ENCODE results near the gene NR1D1.

Gene NR1D1

GRCh38 chr17:40093005-40093579 lies 7.3 kb downstream of the NR1D1 start:
- Histone ChIP-seq H3K4ac (ENCODE audit: low read depth in 1 of 2, low read length in 2 of 2) (no peak overlapping the region), H2BK15ac (ENCODE audit: low read depth, poor library complexity, severe bottlenecking) (no peak overlapping the region)

GRCh38 chr17:40092581-40092980 lies 7.8 kb downstream of the NR1D1 start:
- no peak overlapping the region for H4K91ac ChIP-seq (ENCODE audit: low read length)
- H2BK12ac ChIP-seq (ENCODE audit: low read length in 2 of 2) = no peak overlapping the region
- H4K8ac ChIP-seq (ENCODE audit: low read length) = no peak overlapping the region
- peaks cover 6% of the 10 kb centered on the region for H3K79me1 ChIP-seq (replicated peaks; ENCODE audit: low read length, poor library complexity, severe bottlenecking)
- no peak for DNase-seq
- no peaks in the 10 kb centered on the region for H3K27me3 ChIP-seq (ENCODE audit: control insufficient read depth in 1 of 2, insufficient read depth in 1 of 2, low read length in 2 of 2)
- no peak overlapping the region for H3K4me2 ChIP-seq (ENCODE audit: low read length, poor library complexity, severe bottlenecking)
- H3K23ac ChIP-seq (ENCODE audit: low read length in 2 of 2) = no peak overlapping the region
- 83% methylated on average over 1 of the region's 3 CpGs for WGBS
- H2BK5ac ChIP-seq (ENCODE audit: low read depth, low read length, poor library complexity, severe bottlenecking) = no peak overlapping the region
- no peak overlapping the region for H2BK120ac ChIP-seq (ENCODE audit: low read depth, low read length)
- H3K18ac ChIP-seq (ENCODE audit: low read depth in 1 of 2, low read length in 2 of 2) = no peak overlapping the region
- H2AK5ac ChIP-seq (ENCODE audit: low read length, severe bottlenecking) = no peak overlapping the region
- H2AFZ ChIP-seq (ENCODE audit: low read depth, low read length) = no peak overlapping the region
- H3K27ac ChIP-seq (ENCODE audit: low read length, poor library complexity, severe bottlenecking) = no peak overlapping the region
- H3K4me3 ChIP-seq (ENCODE audit: insufficient read depth in 1 of 2, low read depth in 1 of 2, low read length in 2 of 2) = no peak overlapping the region
- H3K14ac ChIP-seq (ENCODE audit: low read length in 2 of 2) = no peak overlapping the region
- H3K36me3 ChIP-seq (ENCODE audit: control insufficient read depth in 1 of 2, insufficient read depth in 2 of 2, low read depth in 1 of 2, low read length in 2 of 2) = peaks cover 71 to 97% of the 10 kb centered on the region in 2 experiments
- no peak overlapping the region for H2BK15ac ChIP-seq (ENCODE audit: low read depth, poor library complexity, severe bottlenecking)
- H3K4ac ChIP-seq (ENCODE audit: low read depth in 1 of 2, low read length in 2 of 2) = no peak overlapping the region
- H3K4me1 ChIP-seq (ENCODE audit: control insufficient read depth, insufficient read depth, low read depth, low read length) = peaks cover 6% of the 10 kb centered on the region
- H3K9me3 ChIP-seq (ENCODE audit: control insufficient read depth, low read length) = no peaks in the 10 kb centered on the region
- H3K9ac ChIP-seq (ENCODE audit: low read length) = peak overlapping the region; percentile 51

More at GRCh38 chr17:40093005-40093579, 7.3 kb downstream of the NR1D1 start:
- Histone ChIP-seq H3K36me3 (ENCODE audit: control insufficient read depth in 1 of 2, insufficient read depth in 2 of 2, low read depth in 1 of 2, low read length in 2 of 2) (peaks cover 71 to 92% of the 10 kb centered on the region in 2 experiments), H3K79me1 (replicated peaks; ENCODE audit: low read length, poor library complexity, severe bottlenecking) (peaks cover 10% of the 10 kb centered on the region), H4K8ac (ENCODE audit: low read length) (peak overlapping the region; percentile 4), H2BK5ac (ENCODE audit: low read depth, low read length, poor library complexity, severe bottlenecking) (no peak overlapping the region), H4K91ac (ENCODE audit: low read length) (peak overlapping the region; percentile 4), H3K4me3 (ENCODE audit: insufficient read depth in 1 of 2, low read depth in 1 of 2, low read length in 2 of 2) (no peak overlapping the region), H3K14ac (ENCODE audit: low read length in 2 of 2) (no peak overlapping the region), H3K9me3 (ENCODE audit: control insufficient read depth, low read length) (no peaks in the 10 kb centered on the region), H3K27me3 (ENCODE audit: control insufficient read depth in 1 of 2, insufficient read depth in 1 of 2, low read length in 2 of 2) (no peaks in the 10 kb centered on the region), H3K23ac (ENCODE audit: low read length in 2 of 2) (no peak overlapping the region), H3K4me2 (ENCODE audit: low read length, poor library complexity, severe bottlenecking) (no peak overlapping the region), H3K4me1 (ENCODE audit: control insufficient read depth, insufficient read depth, low read depth, low read length) (peaks cover 9% of the 10 kb centered on the region), H3K27ac (ENCODE audit: low read length, poor library complexity, severe bottlenecking) (no peak overlapping the region), H2BK12ac (ENCODE audit: low read length in 2 of 2) (no peak overlapping the region), H2AFZ (ENCODE audit: low read depth, low read length) (no peak overlapping the region), H2AK5ac (ENCODE audit: low read length, severe bottlenecking) (no peak overlapping the region), H2BK120ac (ENCODE audit: low read depth, low read length) (no peak overlapping the region), H3K9ac (ENCODE audit: low read length) (peak overlapping the region; percentile 51), H3K18ac (ENCODE audit: low read depth in 1 of 2, low read length in 2 of 2) (no peak overlapping the region)
- no peak for DNase-seq
- 95% methylated on average over 29 of the region's 29 CpGs for WGBS

GRCh38 chr17:40091691-40092397 lies 8.5 kb downstream of the NR1D1 start:
- no peak overlapping the region for H3K4ac ChIP-seq (ENCODE audit: low read depth in 1 of 2, low read length in 2 of 2)
- no peak overlapping the region for H4K8ac ChIP-seq (ENCODE audit: low read length)
- no peaks in the 10 kb centered on the region for H3K27me3 ChIP-seq (ENCODE audit: control insufficient read depth in 1 of 2, insufficient read depth in 1 of 2, low read length in 2 of 2)
- no peak overlapping the region for H3K14ac ChIP-seq (ENCODE audit: low read length in 2 of 2)
- DNase-seq = no peak
- no peaks in the 10 kb centered on the region for H3K79me1 ChIP-seq (replicated peaks; ENCODE audit: low read length, poor library complexity, severe bottlenecking)
- no peak overlapping the region for H2BK120ac ChIP-seq (ENCODE audit: low read depth, low read length)
- H4K91ac ChIP-seq (ENCODE audit: low read length) = peak overlapping the region; percentile 53
- peaks cover 71 to 97% of the 10 kb centered on the region in 2 experiments for H3K36me3 ChIP-seq (ENCODE audit: control insufficient read depth in 1 of 2, insufficient read depth in 2 of 2, low read depth in 1 of 2, low read length in 2 of 2)
- H2BK15ac ChIP-seq (ENCODE audit: low read depth, poor library complexity, severe bottlenecking) = no peak overlapping the region
- no peak overlapping the region for H3K23ac ChIP-seq (ENCODE audit: low read length in 2 of 2)
- no peak overlapping the region for H2BK12ac ChIP-seq (ENCODE audit: low read length in 2 of 2)
- no peak overlapping the region for H3K27ac ChIP-seq (ENCODE audit: low read length, poor library complexity, severe bottlenecking)
- H3K9ac ChIP-seq (ENCODE audit: low read length) = no peak overlapping the region
- no peak overlapping the region for H2BK5ac ChIP-seq (ENCODE audit: low read depth, low read length, poor library complexity, severe bottlenecking)
- no peak overlapping the region for H3K4me3 ChIP-seq (ENCODE audit: insufficient read depth in 1 of 2, low read depth in 1 of 2, low read length in 2 of 2)
- WGBS = 91% methylated on average over 10 of the region's 18 CpGs
- H3K4me1 ChIP-seq (ENCODE audit: control insufficient read depth, insufficient read depth, low read depth, low read length) = peaks cover 6% of the 10 kb centered on the region
- H2AFZ ChIP-seq (ENCODE audit: low read depth, low read length) = no peak overlapping the region
- H3K4me2 ChIP-seq (ENCODE audit: low read length, poor library complexity, severe bottlenecking) = no peak overlapping the region
- no peak overlapping the region for H2AK5ac ChIP-seq (ENCODE audit: low read length, severe bottlenecking)
- H3K18ac ChIP-seq (ENCODE audit: low read depth in 1 of 2, low read length in 2 of 2) = no peak overlapping the region
- H3K9me3 ChIP-seq (ENCODE audit: control insufficient read depth, low read length) = no peaks in the 10 kb centered on the region

GRCh38 chr17:40090237-40091119 lies 9.9 kb downstream of the NR1D1 start:
- no peak overlapping the region for H3K14ac ChIP-seq (ENCODE audit: low read length in 2 of 2)
- WGBS = 92% methylated on average over 8 of the region's 14 CpGs
- H2BK12ac ChIP-seq (ENCODE audit: low read length in 2 of 2) = no peak overlapping the region
- no peak overlapping the region for H2BK15ac ChIP-seq (ENCODE audit: low read depth, poor library complexity, severe bottlenecking)
- no peak overlapping the region for H3K18ac ChIP-seq (ENCODE audit: low read depth in 1 of 2, low read length in 2 of 2)
- no peak overlapping the region for H4K8ac ChIP-seq (ENCODE audit: low read length)
- DNase-seq = no peak
- no peak overlapping the region for H3K27ac ChIP-seq (ENCODE audit: low read length, poor library complexity, severe bottlenecking)
- no peak overlapping the region for H3K4me3 ChIP-seq (ENCODE audit: insufficient read depth in 1 of 2, low read depth in 1 of 2, low read length in 2 of 2)
- no peaks in the 10 kb centered on the region for H3K9me3 ChIP-seq (ENCODE audit: control insufficient read depth, low read length)
- peak overlapping the region; percentile 60 for H4K91ac ChIP-seq (ENCODE audit: low read length)
- H2BK5ac ChIP-seq (ENCODE audit: low read depth, low read length, poor library complexity, severe bottlenecking) = no peak overlapping the region
- H2AK5ac ChIP-seq (ENCODE audit: low read length, severe bottlenecking) = no peak overlapping the region
- no peak overlapping the region for H3K4ac ChIP-seq (ENCODE audit: low read depth in 1 of 2, low read length in 2 of 2)
- H3K4me1 ChIP-seq (ENCODE audit: control insufficient read depth, insufficient read depth, low read depth, low read length) = peaks cover 6% of the 10 kb centered on the region
- H3K27me3 ChIP-seq (ENCODE audit: control insufficient read depth in 1 of 2, insufficient read depth in 1 of 2, low read length in 2 of 2) = no peaks in the 10 kb centered on the region
- H3K23ac ChIP-seq (ENCODE audit: low read length in 2 of 2) = no peak overlapping the region
- H3K36me3 ChIP-seq (ENCODE audit: control insufficient read depth in 1 of 2, insufficient read depth in 2 of 2, low read depth in 1 of 2, low read length in 2 of 2) = peaks cover 70 to 95% of the 10 kb centered on the region in 2 experiments
- H3K9ac ChIP-seq (ENCODE audit: low read length) = no peak overlapping the region
- H3K4me2 ChIP-seq (ENCODE audit: low read length, poor library complexity, severe bottlenecking) = no peak overlapping the region
- no peaks in the 10 kb centered on the region for H3K79me1 ChIP-seq (replicated peaks; ENCODE audit: low read length, poor library complexity, severe bottlenecking)
- no peak overlapping the region for H2AFZ ChIP-seq (ENCODE audit: low read depth, low read length)
- no peak overlapping the region for H2BK120ac ChIP-seq (ENCODE audit: low read depth, low read length)

Measured in mesenchymal stem cell (in vitro differentiated cells and primary cell).